Loucy (cell line): ENCODE results near the gene CDC42EP5.

Experiments
- H2AFZ ChIP-seq: fragments of 200-600 bp; sonication (generic); 2 replicates; pipeline ENCODE4 v1.6.0; 2016; ENCODE audit warnings: antibody characterized with exemption, mild to moderate bottlenecking, low read length, moderate library complexity
- H3F3A ChIP-seq: fragments of 200-600 bp; 2 replicates; pipeline ENCODE4 v1.6.0; 2016; ENCODE audit warnings: antibody characterized with exemption, low read depth, mild to moderate bottlenecking
- H3K27me3 ChIP-seq: fragments of 200-600 bp; sonication (generic); 2 replicates; pipeline ENCODE4 v1.6.1; 2014; ENCODE audit warnings: low read length, mild to moderate bottlenecking; ENCODE audit not compliant: insufficient read depth, poor library complexity, severe bottlenecking
- H3K36me3 ChIP-seq: fragments of 200-600 bp; sonication (generic); 2 replicates; pipeline ENCODE4 v1.6.1; 2016; ENCODE audit warnings: low read length; ENCODE audit not compliant: insufficient read depth
- H3K4me1 ChIP-seq: fragments of 200-600 bp; sonication (generic); 2 replicates; pipeline ENCODE4 v1.5.1; 2014; ENCODE audit warnings: low read length, mild to moderate bottlenecking; ENCODE audit not compliant: insufficient read depth, poor library complexity, severe bottlenecking
- H3K4me2 ChIP-seq: fragments of 200-600 bp; sonication (generic); 2 replicates; pipeline ENCODE4 v1.6.0; 2014; ENCODE audit warnings: antibody characterized with exemption, low read length, low read depth, mild to moderate bottlenecking; ENCODE audit not compliant: poor library complexity, severe bottlenecking
- H3K4me3 ChIP-seq: fragments of 200-600 bp; sonication (generic); 2 replicates; pipeline ENCODE4 v1.5.1; 2014; ENCODE audit warnings: low read length, mild to moderate bottlenecking, mixed read lengths; ENCODE audit not compliant: poor library complexity, severe bottlenecking
- H3K79me2 ChIP-seq: fragments of 200-600 bp; sonication (generic); 2 replicates; pipeline ENCODE4 v1.6.1; 2014; ENCODE audit warnings: low read length; ENCODE audit not compliant: insufficient read depth
- H3K9ac ChIP-seq: fragments of 200-600 bp; sonication (generic); 2 replicates; pipeline ENCODE4 v1.6.0; 2014; ENCODE audit warnings: mild to moderate bottlenecking, low read depth, low read length, moderate library complexity; ENCODE audit not compliant: poor library complexity, severe bottlenecking
- H3K9me2 ChIP-seq: fragments of 200-600 bp; sonication (generic); replicated peaks from 2 replicates; pipeline ENCODE4 v1.6.1; 2016; ENCODE audit warnings: low read depth, low read length, mixed read lengths
- H3K9me3 ChIP-seq: fragments of 200-600 bp; sonication (generic); 2 replicates; pipeline ENCODE4 v1.6.1; 2014; ENCODE audit warnings: mild to moderate bottlenecking, antibody characterized with exemption, low read length, low read depth; ENCODE audit not compliant: insufficient read depth
- H4K20me1 ChIP-seq: fragments of 200-600 bp; sonication (generic); 2 replicates; pipeline ENCODE4 v1.6.0; 2014; ENCODE audit warnings: antibody characterized with exemption, low read length, mild to moderate bottlenecking; ENCODE audit not compliant: insufficient read depth, poor library complexity, severe bottlenecking
- EZH2phosphoT487 ChIP-seq: fragments of 200-600 bp; IDR thresholded peaks from 2 replicates; pipeline ENCODE4 v1.6.1; 2018; ENCODE audit warnings: antibody characterized with exemption, mild to moderate bottlenecking, moderate library complexity, borderline replicate concordance
- TF ChIP-seq, protein P1 (sequence below): fragments of 200-600 bp; sonication (generic); conservative IDR thresholded peaks from 2 replicates; pipeline ENCODE4 v1.5.1; 2014; ENCODE audit warnings: mild to moderate bottlenecking, antibody characterized with exemption, low read length

Gene CDC42EP5

DNA sequence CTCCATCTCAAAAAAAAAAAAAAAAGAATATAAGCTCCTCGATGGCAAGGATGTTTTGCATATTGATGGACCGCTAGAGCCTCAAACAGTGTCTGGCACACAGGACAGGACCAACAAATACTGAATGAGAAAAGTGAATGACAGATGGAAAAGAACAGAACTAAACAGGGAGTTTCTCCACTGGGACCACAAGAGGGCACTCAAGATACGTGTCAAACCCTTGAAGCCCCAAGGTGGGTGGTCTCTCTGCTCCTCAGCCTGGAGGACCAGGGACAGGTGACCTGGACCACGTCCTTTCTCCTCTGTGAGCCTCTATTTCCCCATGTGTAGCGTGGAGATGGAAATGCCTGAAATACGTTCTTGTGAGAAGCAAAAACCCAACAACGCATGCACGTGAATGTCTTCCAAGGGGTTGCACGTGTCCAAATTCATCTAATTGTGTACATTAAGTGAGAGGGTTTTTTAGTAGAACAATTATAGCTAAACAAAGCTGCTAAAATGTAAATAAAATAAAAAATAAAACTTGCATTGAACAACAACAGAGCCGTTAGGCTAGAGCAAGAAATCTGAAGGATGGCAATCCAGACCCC is 5.7 kb upstream of the CDC42EP5 start:
- TF ChIP-seq EZH2phosphoT487: no peak
- TF ChIP-seq, protein P1, sequence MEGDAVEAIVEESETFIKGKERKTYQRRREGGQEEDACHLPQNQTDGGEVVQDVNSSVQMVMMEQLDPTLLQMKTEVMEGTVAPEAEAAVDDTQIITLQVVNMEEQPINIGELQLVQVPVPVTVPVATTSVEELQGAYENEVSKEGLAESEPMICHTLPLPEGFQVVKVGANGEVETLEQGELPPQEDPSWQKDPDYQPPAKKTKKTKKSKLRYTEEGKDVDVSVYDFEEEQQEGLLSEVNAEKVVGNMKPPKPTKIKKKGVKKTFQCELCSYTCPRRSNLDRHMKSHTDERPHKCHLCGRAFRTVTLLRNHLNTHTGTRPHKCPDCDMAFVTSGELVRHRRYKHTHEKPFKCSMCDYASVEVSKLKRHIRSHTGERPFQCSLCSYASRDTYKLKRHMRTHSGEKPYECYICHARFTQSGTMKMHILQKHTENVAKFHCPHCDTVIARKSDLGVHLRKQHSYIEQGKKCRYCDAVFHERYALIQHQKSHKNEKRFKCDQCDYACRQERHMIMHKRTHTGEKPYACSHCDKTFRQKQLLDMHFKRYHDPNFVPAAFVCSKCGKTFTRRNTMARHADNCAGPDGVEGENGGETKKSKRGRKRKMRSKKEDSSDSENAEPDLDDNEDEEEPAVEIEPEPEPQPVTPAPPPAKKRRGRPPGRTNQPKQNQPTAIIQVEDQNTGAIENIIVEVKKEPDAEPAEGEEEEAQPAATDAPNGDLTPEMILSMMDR: peak; percentile 76
- H3K9me3 ChIP-seq: no peaks in the 10 kb centered on the region
- no peaks in the 10 kb centered on the region for H4K20me1 ChIP-seq
- H3K4me1 ChIP-seq: peaks cover 3% of the 10 kb centered on the region
- no peak overlapping the region for H3K9ac ChIP-seq
- no peaks in the 10 kb centered on the region for H3K36me3 ChIP-seq
- H3K9me2 ChIP-seq: no peaks in the 10 kb centered on the region
- H2AFZ ChIP-seq: no peak overlapping the region
- no peaks in the 10 kb centered on the region for H3K79me2 ChIP-seq
- H3F3A ChIP-seq: no peaks in the 10 kb centered on the region
- H3K27me3 ChIP-seq: no peaks in the 10 kb centered on the region
- H3K4me2 ChIP-seq: no peak overlapping the region
- no peak overlapping the region for H3K4me3 ChIP-seq

DNA sequence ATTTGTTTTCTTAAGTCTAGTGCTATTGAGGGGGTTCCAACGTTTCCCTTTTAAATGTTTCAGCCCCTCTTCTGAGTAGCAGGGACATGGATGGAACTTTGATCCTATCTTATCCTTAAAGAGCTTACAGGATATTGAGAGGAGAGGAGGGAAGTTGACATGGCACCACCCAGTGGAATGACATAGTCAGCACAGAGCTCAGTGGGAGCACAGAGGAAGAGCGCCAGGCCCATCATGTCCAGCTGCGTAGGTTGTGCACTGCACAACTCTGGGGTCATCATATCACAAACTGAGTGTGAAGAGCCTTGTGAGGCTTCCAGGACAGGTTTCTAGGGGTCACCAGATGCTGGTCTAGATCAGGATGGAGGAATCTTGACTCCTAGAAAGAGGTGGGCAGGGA is 4.6 kb upstream of the CDC42EP5 start:
- H3K4me2 ChIP-seq: no peak overlapping the region
- H2AFZ ChIP-seq: no peak overlapping the region
- H4K20me1 ChIP-seq: no peaks in the 10 kb centered on the region
- TF ChIP-seq, protein P1: no peak
- no peak for TF ChIP-seq EZH2phosphoT487
- H3K4me3 ChIP-seq: no peak overlapping the region
- H3K9ac ChIP-seq: no peak overlapping the region
- H3K79me2 ChIP-seq: no peaks in the 10 kb centered on the region
- H3K27me3 ChIP-seq: no peaks in the 10 kb centered on the region
- H3K9me3 ChIP-seq: no peaks in the 10 kb centered on the region
- H3K36me3 ChIP-seq: no peaks in the 10 kb centered on the region
- no peaks in the 10 kb centered on the region for H3K9me2 ChIP-seq
- H3F3A ChIP-seq: no peaks in the 10 kb centered on the region
- H3K4me1 ChIP-seq: peaks cover 2% of the 10 kb centered on the region

DNA sequence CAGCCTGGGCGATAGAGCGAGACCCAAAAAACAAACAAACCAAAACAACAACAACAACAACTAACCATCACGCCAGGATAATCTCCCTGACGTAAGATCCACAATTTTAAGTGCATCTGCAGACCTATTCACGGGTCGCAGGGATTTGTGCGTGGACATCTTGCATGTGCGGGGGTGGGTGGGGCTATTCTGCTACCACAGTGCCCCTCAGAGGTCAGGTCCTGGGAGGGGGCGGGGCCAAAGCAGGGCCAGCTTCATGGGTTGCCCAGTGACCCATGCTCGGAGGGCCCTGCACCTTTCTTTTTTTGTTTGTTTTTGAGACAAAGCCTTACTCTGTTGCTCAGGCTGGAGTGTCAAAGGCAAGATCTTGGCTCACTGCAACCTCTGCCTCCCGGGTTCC is 2.6 kb upstream of the CDC42EP5 start:
- Histone ChIP-seq H3F3A (no peaks in the 10 kb centered on the region), H3K36me3 (no peaks in the 10 kb centered on the region), H2AFZ (no peak overlapping the region), H3K4me1 (no peaks in the 10 kb centered on the region), H3K27me3 (no peaks in the 10 kb centered on the region), H3K9me2 (no peaks in the 10 kb centered on the region), H3K4me2 (no peak overlapping the region), H4K20me1 (no peaks in the 10 kb centered on the region), H3K9me3 (no peaks in the 10 kb centered on the region), H3K9ac (no peak overlapping the region), H3K4me3 (no peak overlapping the region), H3K79me2 (no peaks in the 10 kb centered on the region)
- TF ChIP-seq, protein P1: no peak
- TF ChIP-seq EZH2phosphoT487: no peak
